Measurements from ENCODE around the gene CMTR1. TPM values are rescaled to one million over a fixed set of nuclear protein-coding genes. Genes with fewer than 3 reads are reported as not detected.

The CMTR1 gene
- total RNA-seq, 1 donor from 2014 or later = 53.0 TPM

DNA sequence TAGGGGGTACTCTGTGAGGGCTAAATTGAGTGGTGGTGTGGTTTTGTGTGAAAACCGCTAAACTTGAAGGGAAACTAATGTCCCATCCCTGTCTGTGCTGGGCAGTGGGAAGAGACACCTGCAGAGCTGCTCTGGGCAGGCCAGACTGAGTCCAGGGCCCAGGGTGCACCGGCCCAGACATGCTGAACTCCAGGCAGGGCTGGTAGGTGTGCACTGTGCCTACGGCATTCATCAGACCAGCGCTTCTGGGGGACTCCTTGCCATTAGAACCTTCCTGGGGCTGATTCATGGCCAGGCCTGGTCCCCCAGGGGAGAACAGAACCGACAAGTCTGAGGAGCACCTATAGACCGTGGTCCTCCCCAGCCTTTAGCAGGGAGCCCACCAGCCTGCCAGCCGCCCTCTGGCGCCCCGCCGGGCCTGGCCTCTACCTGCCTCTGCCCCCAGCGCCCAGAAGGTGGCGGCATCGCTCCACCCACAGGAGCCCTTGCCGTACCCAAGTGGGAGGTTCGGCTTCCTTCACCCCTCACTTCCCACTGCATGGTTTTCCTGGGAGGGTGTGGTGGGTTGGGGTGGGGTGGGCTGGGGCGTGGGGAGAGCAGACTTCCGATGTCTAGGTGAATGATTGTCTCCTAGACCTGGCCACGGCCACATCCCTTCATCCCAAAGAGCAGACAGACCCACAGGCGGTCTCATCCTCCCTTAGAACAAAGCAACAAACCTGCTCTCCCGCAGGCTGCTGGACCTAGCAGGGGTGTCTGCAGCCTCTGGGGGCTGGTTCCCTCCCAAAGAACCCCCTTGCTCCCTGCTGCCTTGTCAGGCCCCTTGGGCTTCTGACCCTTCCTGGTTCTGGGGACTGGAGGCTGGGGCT, 51.1 kb downstream of the CMTR1 start:
- TF ChIP-seq, protein P1, sequence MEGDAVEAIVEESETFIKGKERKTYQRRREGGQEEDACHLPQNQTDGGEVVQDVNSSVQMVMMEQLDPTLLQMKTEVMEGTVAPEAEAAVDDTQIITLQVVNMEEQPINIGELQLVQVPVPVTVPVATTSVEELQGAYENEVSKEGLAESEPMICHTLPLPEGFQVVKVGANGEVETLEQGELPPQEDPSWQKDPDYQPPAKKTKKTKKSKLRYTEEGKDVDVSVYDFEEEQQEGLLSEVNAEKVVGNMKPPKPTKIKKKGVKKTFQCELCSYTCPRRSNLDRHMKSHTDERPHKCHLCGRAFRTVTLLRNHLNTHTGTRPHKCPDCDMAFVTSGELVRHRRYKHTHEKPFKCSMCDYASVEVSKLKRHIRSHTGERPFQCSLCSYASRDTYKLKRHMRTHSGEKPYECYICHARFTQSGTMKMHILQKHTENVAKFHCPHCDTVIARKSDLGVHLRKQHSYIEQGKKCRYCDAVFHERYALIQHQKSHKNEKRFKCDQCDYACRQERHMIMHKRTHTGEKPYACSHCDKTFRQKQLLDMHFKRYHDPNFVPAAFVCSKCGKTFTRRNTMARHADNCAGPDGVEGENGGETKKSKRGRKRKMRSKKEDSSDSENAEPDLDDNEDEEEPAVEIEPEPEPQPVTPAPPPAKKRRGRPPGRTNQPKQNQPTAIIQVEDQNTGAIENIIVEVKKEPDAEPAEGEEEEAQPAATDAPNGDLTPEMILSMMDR (conservative IDR thresholded peaks at IDR 0.05) = peak; percentile 86
- peaks cover 13% of the 10 kb centered on the region for H3K36me3 Mint-ChIP-seq
- no peak overlapping the region for H3K27ac Mint-ChIP-seq
- DNase-seq (ENCODE audit: extremely low spot score, unreplicated experiment) = peak; percentile 84
- no peak overlapping the region for H3K4me3 Mint-ChIP-seq
- H3K27me3 Mint-ChIP-seq = no peaks in the 10 kb centered on the region
- H3K4me1 Mint-ChIP-seq (ENCODE audit: unreplicated experiment) = peaks cover 27% of the 10 kb centered on the region
- H3K9me3 Mint-ChIP-seq = no peaks in the 10 kb centered on the region

DNA sequence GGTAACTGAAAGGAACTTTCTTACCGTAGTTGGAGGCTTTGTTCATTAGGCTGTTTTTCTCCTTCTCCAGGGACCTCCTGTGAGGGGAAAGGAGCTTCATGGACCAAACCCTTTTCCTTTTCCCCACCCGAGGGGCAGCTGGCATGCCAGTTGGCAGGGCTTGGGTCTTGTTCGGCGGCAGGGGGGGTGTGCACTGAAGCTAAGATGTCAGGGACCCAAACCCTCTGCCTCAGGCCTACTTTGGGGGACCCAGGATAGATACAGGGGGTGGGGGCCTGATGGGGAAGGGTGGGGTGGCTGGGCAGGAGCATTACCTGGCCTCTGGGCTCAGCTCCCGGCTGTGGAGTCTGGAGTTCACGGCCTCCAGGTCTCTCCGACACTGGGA, 51.8 kb downstream of the CMTR1 start:
- no peaks in the 10 kb centered on the region for H3K9me3 Mint-ChIP-seq
- H3K4me3 Mint-ChIP-seq = no peak overlapping the region
- H3K27me3 Mint-ChIP-seq = no peaks in the 10 kb centered on the region
- TF ChIP-seq, protein P1 (conservative IDR thresholded peaks at IDR 0.05) = no peak
- DNase-seq (ENCODE audit: extremely low spot score, unreplicated experiment) = no peak
- H3K27ac Mint-ChIP-seq = no peak overlapping the region
- peaks cover 13% of the 10 kb centered on the region for H3K36me3 Mint-ChIP-seq
- H3K4me1 Mint-ChIP-seq (ENCODE audit: unreplicated experiment) = peaks cover 31% of the 10 kb centered on the region

DNA sequence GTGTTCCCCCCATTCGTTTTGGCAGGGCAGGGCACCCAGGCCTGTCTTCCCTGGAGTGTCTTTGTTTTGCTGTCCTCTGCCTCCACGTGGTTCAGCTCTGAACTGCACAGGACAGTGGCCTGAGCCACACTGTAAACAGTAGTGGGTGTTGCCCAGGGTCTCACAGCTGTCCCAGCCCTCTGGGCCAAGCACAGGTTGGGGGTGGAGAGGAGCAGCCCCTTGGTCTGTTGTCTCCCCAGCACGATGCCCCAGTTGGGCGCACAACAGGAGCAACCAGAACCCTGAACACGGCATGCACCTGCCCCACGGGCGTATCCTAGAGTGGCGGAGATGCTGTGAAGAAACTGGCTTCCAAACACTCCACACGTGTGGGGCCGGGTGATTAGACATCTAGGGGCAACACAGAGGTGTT, 52.3 kb downstream of the CMTR1 start:
- H3K27ac Mint-ChIP-seq = no peak overlapping the region
- H3K36me3 Mint-ChIP-seq = peaks cover 13% of the 10 kb centered on the region
- H3K4me1 Mint-ChIP-seq (ENCODE audit: unreplicated experiment) = peaks cover 36% of the 10 kb centered on the region
- DNase-seq (ENCODE audit: extremely low spot score, unreplicated experiment) = no peak
- H3K27me3 Mint-ChIP-seq = no peaks in the 10 kb centered on the region
- H3K9me3 Mint-ChIP-seq = no peaks in the 10 kb centered on the region
- no peak overlapping the region for H3K4me3 Mint-ChIP-seq
- TF ChIP-seq, protein P1 (conservative IDR thresholded peaks at IDR 0.05) = peak; percentile 67

DNA sequence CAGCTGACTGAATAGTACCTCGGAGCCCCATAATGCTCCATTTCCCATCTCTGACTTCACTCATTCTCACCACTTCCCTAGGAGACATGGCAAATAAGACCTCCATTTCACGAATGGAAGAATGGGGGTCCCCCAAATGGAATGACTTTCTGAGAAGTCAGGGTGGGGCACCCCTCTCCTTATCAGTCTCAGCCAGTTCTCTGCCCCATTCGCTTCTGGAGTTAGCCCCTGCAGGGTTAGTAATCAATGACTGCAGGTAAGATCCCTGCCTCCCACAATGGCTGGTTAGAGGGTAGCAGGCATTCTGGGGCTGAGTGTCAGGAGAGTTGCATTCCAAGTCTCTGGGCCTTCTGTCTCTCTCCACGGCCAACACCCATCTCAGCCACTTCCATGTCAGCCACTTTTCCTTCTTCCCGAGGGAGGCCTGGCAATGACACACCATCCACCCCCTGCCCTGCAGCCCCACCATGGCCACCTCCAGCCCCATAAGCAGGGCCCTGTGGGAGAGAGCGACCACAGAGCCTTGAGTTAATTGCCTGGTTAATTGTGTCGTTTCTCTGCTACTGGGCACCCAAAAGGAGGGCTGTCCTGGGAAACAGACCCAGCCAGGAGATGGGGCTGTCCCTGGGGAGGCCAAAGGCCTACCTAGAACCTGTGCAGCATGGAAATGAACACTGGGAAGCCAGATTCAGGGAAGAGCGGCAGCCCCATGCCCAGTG, 53.3 kb downstream of the CMTR1 start:
- no peak for DNase-seq (ENCODE audit: extremely low spot score, unreplicated experiment)
- no peaks in the 10 kb centered on the region for H3K27me3 Mint-ChIP-seq

DNA sequence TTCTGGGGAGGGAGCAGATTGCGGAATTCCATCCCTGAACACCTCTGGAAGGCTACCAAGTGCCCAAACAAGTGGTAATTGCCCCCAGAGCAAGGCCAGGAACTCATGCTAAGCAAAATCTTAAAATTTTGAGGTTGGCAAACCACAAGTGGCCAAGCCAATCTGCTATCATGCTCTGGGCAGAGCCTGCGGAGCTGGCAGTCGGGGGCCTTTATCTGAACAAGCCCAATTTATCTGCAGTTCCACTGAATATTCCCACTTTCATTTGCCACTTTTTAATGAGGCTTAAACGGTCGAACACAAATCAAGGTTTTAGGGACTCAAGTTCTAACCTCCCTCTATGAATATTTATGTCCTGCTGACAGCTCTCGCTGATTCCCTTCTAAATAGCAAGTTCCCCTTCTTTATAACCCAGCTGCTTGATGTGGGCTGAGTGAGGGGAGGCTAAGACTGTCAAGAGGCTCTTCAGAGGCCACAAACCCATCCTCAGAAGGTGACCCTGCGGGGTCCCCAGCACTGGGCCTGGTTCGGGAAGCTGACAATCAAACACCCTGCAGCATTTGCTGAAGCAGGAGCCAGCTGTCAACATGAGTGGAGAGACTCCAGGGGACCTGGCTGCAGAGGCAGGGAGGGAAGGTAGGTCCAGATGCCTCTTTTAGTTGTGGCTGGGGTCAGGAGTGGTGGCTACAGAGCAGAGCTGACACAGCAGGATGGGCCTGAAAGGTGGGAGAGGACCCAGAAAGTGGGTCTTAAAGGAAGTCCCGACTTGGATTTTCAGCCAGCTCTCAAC, 54.8 kb downstream of the CMTR1 start:
- H3K4me3 Mint-ChIP-seq = no peak overlapping the region
- TF ChIP-seq, protein P1 (conservative IDR thresholded peaks at IDR 0.05) = no peak
- H3K9me3 Mint-ChIP-seq = no peaks in the 10 kb centered on the region
- no peak for DNase-seq (ENCODE audit: extremely low spot score, unreplicated experiment)
- peaks cover 10% of the 10 kb centered on the region for H3K36me3 Mint-ChIP-seq
- peaks cover 28% of the 10 kb centered on the region for H3K4me1 Mint-ChIP-seq (ENCODE audit: unreplicated experiment)
- H3K27ac Mint-ChIP-seq = no peak overlapping the region
- no peaks in the 10 kb centered on the region for H3K27me3 Mint-ChIP-seq

More for the DNA sequence above, 53.3 kb downstream of the CMTR1 start:
- Mint-ChIP-seq H3K9me3 (no peaks in the 10 kb centered on the region), H3K36me3 (peaks cover 13% of the 10 kb centered on the region), H3K4me1 (ENCODE audit: unreplicated experiment) (peaks cover 34% of the 10 kb centered on the region), H3K4me3 (no peak overlapping the region), H3K27ac (no peak overlapping the region)
- TF ChIP-seq, protein P1 (conservative IDR thresholded peaks at IDR 0.05) = no peak

All from type B pancreatic cell (in vitro differentiated cells).